GM18526 (cell line): ENCODE data around the gene SLC1A2.

ENCODE experiments used
- POLR2A ChIP-seq: IDR thresholded peaks from 3 replicates; pipeline ENCODE4 v1.6.1; 2011; ENCODE audit not compliant: insufficient read length; ENCODE audit errors: extremely low read depth

SLC1A2 gene

DNA sequence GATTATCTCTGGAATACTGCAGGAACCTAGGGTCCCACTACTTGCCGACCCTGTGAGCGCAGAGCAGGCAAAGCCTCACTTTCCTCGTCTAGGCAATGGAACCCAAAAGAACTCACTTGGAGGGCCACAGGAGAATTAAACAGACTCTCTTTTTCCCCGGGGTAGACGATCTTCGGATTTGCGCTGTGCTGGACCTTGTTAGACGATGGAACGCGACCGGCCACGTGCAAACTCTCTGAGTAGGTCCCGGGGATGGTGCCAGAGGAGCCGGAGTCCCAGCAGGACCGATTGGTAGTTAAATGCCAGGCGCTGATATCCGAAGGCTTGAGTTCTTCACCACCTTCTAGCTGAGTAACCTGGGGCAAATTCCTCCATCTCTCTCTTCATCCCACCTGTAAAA is 1.0 kb upstream of the SLC1A2 start:
- no peak for TF ChIP-seq POLR2A

DNA sequence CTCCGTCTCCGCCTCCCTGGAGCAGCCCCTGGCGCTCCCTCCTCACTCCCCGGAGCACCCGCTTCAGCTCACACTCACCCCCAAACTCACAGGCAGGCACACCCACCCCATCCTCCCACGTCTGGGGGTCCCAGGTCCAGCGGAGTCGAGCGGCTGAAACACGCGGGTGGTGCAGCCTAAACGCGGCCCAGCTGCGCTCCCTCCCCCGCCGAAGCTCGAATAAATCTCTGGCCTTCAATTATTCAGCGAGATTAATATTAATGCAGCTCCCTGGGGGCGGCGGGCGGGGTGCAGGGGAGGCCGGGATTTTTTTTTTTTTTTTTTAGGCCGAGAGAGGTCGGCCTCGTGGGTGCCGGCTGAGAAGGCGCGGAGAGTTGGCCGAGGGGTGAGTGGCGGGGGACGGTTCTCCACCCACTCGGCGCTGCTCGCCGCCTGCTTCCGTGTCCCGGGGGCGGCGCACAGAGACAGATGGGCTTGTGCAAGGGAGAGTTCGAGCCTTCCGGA is 524 bp upstream of the SLC1A2 start:
- TF ChIP-seq POLR2A: no peak

DNA sequence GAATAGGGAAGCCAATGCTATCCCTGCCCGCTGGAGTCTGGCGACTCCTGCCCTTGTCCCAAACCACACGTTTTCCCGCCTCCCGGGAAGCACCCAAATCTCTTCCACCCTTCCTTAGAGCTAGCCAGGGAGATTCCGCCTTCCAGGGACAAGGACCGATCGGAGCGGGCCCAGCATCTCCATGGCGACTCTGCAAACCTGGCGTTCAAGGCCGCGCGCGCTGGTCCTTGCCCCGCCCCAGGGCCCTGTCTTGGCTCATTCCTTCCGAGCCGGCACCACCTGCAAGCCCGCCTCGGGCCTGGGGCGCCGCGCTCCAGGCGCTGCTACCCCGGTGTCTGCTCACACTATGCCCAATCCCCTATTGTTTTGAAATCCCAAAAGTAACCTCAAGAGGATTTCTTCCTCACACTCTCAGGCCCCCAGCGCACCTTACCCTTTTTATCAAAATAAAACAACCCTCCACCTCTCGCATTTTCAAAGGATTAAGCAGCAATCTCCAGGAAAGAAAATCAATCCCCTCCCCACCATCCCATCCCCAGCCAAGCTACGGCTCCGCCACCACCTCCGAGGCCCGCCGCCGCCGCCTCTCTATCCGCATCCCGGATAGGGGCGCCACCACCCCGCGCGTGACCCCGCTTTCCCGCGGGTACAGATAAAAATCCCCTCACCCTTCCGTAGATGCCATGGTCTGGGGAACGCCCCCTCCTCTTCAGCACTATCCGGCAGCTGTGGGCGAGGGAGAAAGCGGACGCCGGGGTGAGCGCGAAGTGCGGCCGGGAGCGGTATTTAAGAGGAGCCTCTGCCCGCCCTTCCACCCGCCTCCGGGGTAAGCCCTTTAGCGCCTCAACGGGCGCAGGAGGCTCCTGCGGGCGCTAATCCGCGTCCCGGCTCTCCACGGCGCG is 825 bp downstream of the SLC1A2 start:
- TF ChIP-seq POLR2A: no peak

DNA sequence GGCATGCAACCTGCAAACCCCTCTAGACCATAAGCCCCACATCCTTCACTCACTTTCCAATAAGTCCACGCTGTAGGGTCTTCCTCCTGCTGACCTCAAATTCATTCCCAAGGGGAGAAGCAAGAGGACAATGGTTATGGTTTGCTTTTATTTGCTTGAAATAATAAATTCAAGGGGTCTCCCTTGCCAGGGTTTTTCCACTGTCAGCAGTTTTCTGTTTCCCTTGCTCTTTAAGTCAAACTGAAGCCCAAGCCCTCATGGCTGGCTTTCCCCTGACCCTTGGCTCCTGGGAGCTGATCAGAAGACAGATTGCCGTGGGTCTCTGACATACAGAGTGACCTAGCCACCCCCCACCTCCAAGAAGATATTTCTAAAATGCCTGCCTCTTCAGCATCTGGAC is 3.9 kb downstream of the SLC1A2 start:
- TF ChIP-seq POLR2A: no peak

DNA sequence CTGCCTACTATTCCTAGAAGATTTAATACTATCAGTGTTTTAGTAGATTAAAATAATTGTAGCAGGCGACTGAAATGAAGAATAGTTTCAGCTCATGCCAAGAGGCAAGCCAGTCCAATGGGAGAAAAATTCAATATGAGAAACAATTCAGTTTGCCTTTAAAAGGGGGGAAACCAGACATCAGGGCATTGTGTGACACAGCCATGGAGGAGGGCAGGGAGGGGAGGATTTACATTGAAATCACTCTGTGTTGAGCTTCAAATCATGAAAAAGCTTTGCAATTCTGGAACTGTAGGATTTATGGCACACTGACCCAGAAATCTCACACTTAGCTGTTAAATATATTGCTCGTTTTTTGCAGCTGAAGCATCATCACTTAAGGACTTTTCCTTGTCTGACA is 4.6 kb downstream of the SLC1A2 start:
- TF ChIP-seq POLR2A: no peak

DNA sequence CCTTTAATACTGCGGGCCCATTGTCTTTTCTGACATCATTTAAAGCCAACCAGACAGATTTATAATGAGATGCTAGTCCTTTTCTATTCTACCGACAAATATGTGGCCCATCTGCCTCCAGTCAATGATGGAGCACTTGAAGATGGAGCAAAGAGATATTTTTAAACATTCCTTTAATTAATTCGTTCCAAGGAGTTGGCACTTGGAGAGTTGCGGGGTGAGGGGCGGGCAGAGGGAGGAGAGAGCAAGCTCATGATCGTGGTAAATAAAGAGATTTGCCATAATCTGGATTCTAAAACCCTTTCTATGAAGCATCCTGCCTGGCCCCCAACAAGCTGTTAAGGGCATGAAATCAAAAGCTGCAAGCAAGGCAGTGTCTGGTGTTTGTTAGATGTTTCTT is 5.0 kb downstream of the SLC1A2 start:
- TF ChIP-seq POLR2A: no peak

DNA sequence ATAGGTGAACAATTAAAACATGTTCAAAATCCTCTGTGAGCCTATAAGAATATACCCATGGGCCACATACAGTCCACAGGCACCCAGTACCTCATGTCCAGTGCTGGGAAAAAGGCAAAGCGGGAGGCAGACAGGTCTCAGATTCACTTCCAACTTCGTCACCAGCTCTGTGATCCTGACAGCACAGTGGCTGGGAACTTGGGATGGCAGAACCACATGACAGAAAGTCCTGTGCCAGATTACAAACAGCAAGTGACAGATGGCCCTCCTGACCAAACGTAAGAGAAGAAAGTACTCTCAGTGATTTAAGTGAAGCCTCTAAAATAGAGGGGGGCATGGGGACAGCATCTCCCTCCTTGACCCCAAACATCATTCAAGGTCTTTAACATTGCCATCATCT is 5.8 kb downstream of the SLC1A2 start:
- TF ChIP-seq POLR2A: no peak

DNA sequence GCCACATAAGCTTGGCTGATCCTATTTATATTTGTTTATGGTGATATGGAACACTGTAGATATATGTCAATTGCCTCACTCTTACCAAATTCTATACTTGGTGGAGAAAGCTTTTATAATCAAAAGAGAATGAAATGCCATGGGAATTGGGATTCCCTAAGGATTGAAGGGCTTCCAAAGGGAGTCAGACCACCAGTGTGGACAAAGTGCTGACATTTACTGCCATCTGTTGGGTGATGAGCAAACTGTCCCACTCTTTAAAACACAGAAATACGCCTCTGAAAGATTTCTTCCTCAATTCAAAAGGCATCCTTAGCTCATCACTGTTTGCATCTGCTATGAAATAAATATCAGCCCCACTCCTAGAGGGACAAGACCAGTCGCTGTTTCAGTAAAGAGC is 7.1 kb downstream of the SLC1A2 start:
- TF ChIP-seq POLR2A: no peak

DNA sequence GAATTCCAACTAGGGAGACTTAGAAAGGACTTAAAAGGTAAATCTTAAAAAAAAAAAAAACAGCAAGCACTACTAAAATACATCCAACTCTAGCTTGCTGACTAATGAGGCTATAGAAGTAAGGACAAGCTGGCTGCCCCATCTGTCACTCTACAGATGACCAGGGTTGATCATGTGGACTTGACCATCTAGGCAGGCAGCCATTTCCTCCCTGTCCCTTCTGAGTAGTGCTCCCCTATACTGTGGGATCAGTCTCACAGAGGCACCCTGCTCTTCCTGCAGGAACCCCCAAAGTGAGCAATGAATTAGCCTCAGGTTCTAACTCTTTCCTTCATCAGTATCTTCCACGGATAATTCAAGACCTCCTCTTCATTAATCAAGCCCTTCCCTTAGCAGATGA is 12.3 kb downstream of the SLC1A2 start:
- TF ChIP-seq POLR2A: no peak

DNA sequence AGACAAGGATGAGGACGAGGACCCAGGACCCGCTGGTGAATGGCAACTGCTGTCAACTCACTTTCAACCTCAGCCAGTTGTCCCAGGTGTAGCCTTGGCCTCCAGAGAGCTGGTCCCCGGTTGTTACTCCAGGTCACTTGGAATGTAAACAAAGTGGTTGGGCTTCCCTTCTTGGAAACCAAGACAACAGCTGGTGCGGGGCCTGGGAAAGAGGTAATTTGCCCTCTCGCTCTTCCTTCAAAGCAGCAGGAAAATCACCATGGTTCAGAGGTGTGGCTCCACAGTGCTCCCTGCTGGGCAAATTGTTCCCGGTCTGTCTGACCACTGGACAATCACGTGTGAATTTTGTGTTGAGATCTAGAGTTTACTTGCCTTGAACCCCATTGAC is 15.0 kb downstream of the SLC1A2 start:
- TF ChIP-seq POLR2A: no peak

DNA sequence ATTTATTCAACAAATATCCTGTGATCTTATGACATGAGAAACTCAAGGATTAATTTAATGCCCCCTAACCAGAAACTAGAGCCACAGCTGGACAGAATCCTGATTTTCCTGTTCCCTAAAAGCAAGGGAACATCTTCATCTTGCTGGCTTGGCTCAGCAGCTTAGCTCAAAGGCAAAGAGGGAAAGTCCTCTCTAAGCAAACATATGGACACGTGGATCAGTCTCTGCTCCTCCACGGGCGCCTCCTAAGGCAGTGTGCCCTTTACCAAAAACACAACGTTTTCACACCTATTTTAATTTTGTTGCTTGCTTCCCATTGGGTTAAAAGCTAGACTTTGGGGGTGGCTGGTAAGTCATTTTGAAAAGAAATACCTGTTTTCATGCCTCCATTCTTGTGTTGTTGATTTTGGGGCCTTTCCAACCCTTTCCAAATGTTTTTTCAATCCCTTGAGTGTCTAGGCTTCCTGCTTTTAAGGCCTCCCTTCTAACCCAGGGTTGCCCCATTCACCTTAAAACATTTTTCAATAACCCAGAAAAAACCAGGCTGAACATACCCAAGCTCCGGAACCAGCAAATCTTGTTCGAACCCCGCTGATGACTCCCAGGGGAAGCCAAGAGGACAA is 15.5 kb downstream of the SLC1A2 start:
- no peak for TF ChIP-seq POLR2A

DNA sequence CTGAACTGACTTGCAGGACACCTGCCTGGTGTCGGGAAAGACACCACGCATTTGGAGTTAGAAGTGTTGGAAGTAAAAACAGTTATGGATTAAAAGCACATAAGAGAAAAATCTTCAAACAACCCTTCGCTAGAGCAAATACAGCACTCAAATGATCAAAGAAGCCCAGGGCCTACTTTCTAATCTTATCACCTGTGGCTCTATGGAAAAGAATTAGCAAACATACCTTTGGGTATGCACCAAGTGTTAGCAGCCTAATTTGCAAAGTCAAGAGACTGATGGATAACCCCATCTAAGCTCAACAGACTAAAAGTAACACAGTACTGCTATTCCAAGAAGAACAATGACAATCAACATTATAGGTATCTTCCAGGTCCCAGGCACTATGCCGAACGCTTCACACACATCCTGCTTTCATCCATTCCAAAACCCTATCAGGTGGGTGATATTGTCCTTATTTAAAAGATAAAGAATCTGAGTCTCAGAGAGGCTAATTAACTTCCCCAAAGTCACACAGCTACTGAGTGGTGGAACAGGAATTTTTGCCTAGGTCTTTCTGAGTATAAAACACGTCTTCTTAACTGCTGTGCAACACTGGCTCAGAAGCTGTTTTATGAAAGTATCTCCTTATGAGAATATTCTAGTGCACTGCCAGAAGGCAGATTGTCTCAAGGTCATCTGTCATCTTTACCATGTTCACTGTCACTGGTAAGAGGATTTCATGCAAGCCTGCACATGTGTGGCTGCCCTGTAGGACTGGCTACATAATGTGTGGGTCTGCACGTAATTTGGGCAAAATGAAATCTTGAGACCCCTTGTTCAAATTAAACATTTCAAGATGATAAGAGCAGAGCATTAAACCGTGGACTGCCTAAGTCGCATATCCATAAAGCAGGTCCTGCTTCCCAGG is 16.4 kb downstream of the SLC1A2 start:
- no peak for TF ChIP-seq POLR2A

DNA sequence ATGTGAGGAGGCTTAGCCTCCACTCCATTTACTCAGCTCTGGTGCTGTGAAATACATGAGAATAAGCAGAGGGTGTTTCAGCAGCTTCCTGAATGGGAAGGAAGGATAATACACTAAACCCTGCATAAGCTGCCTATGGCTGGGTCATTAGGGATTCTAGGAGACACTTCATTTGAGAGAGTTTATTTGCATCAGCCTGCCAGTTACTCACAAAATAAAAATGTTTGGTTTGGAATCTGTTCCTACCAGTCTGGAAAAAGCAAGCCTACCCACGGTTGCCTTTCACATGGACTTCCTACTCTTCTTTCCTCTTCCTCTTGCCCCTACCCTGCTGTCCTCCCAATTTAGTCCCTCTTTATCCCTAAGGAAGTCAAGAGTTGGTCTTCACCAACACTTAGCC is 20.5 kb downstream of the SLC1A2 start:
- TF ChIP-seq POLR2A: no peak

DNA sequence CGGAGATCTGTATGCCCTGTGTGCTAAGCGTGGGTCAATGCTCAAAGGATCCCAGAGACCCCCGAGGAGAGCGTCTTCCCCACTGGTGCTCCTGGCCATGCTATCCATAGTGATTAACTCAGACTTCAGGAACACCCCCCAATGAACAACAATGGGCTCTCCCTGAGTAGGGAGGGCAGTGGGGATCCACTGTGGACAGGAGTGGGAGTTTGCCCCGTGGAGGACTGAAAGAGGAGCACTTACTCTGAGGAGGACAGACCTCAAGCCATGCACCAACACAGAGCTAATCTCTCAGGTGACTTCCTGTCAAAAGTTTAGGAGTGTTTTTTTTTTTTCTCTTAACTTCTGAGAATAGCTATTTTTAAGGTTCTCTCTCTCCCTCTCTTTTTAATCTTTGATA is 24.4 kb downstream of the SLC1A2 start:
- no peak for TF ChIP-seq POLR2A

DNA sequence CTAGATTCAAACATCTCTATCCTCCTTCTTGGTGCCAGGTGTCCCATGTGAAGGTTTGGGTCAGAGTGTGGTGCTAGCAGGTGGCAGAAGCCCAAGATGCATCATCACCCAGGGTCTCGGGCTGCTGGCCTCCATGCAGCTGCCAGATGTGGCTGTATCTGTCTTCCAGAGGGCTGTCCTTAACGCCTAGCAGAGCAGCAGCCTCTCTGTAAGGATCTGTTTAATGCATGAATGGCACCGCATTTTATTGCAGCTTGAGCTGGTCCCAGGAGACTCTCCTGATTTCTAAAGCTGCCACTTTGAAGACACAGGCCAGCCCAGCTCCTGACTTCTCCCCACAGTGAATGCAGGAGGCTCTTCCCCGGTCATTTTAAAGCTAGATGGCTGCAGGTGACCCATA is 26.3 kb downstream of the SLC1A2 start:
- no peak for TF ChIP-seq POLR2A
